Frontal cortex (tissue), 4 donors: Measurements from ENCODE around the gene MYL12A. TPM values are rescaled to one million over a fixed set of nuclear protein-coding genes. Genes with fewer than 3 reads are reported as not detected.

Experiments used
- DNase-seq, 2 donors: peaks; one replicate each; pipeline ENCODE4 v3.0.0; 2012; ENCODE audit warnings: low spot score in 2 of 2
- FAIRE-seq: peaks from 2 replicates; lab custom pipeline; 2012; peaks lifted over from hg19 to GRCh38; lab: Jason Lieb, UNC
- total RNA-seq: library from RNA; depleted of rRNA; stranded (reverse); fragments of >200 nt; gene quantifications from one replicate; pipeline ENCODE4 v1.2.3, GENCODE V29; 2014
- donor health status: control.
- donor health status: control.
- donor health status: control.

MYL12A gene
- total RNA-seq, 1 donor from 2014 or later, result 59.1 TPM

DNA sequence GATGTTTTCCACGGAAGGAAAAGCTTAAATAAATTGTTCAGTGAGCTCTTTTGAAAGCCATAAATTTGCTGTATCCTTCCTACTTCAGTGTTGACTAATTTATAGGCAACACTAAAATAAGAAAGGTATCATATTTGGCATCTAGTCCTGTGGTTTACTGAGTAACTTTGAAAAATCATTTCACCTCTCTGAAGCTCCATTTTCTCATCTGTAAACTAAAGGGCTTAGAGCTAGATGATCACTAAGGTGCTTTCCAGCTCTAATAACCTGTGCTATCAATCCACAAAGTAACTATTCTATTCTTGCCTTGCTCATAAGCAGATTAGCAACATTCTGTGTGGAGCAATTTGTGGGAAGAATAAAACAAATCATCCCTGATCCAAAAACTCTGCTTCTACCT, 24.2 kb upstream of the MYL12A start:
- FAIRE-seq (no peak), DNase-seq (no peak)

DNA sequence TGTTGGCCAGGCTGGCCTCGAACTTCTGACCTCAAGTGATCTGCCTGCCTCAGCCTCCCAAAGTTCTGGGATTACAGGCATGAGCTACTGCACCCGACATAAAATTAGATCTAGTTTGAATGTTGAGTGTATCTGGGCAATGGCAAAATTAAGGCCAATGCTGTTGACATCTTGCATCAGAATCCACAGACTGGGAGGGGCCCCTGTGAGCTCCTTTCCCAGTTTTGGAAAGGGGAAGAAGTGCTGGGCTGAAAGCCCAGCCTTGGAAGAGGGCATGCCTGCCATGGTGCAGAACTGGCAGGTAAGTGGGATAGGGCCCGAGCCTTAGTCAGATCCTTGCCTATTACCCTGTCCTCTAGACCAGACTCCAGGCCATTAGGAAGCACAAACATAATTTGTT, 23.4 kb upstream of the MYL12A start:
- FAIRE-seq (no peak), DNase-seq (no peak)

GRCh38 chr18:3225588-3225987, 22.0 kb upstream of the MYL12A start:
- FAIRE-seq (no peak), DNase-seq (no peak)

GRCh38 chr18:3226048-3226447, 21.6 kb upstream of the MYL12A start:
- no peak for DNase-seq
- no peak for FAIRE-seq

DNA sequence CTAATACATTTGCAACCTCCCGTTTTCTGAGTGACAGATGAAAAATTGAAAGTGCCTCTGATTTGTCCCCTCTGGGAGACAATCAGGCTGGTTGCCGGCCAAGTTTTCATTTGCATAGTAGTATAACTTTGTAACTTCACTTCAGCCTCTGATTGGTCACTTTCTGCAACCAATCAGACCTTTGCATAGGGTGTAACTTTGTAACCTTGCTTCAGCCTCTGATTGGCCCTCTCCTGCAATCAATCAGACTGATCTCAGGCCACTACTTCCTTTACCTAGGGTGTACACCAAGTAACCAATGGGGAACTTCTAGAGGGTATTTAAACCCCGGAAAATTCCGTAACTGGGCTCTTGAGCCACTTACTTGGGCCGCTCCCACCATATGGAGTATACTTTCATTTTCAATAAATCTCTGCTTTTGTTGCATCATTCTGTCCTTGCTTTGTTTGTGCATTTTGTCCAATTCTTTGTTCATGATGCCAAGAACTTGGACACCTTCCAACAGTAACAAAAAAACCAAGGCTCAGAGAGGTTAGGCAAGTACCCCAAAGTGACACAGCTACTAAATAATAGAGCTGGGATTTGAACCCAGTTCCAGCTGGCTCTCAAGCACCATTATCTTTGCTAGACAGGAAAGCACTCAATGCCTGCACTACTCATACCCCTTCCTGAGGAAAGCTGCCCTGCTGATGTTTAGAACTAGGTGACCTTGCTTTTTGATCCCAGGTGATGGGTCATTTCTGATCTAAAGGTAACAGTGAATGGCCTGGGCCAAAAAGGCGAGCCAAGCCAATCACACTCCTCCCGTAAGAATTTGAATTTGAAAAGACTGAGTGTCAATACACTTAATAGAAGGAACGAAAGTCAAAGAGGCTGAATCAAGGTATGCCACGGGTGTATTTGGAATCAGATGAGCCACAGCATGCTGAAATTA, 16.9 kb upstream of the MYL12A start:
- no peak for DNase-seq
- no peak for FAIRE-seq

- FAIRE-seq, result no peak
Observed at GRCh38 chr18:3233004-3233403, 14.6 kb upstream of the MYL12A start.

DNA sequence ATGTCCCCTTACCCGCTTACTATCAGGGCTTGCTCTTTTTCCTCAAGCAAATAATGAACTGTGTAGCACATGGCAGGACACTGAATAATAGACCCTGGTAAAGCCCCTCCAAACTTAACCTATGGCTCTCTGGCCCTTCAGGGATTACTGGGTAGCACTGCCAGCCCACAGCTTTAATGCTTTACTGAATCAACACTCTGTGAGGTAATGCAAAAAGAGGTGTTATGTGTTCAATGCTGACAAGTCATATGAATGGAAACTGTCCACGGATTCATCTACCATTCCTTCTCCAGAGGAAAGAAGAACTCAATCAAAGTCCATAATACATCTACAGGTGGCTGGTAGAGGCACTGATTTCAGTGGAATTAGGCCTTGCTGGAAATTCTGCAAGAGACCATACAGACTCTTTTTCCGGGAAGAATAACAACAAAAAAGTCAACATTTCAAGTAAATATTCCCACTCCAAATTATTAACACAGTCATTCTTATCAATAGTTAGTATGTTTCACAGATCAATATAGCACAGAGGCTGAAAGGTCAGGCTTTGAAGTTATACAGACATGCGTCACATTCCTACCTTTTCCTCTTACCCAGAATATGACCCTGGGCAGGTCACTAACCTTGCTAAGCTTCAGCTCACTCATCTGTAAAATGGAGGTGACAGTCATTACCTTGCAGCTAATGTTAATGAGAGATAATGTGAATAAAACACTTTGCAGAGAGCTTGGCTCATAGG, 14.0 kb upstream of the MYL12A start:
- no peak for DNase-seq
- no peak for FAIRE-seq

More at GRCh38 chr18:3233004-3233403, 14.6 kb upstream of the MYL12A start:
- DNase-seq, result no peak

DNA sequence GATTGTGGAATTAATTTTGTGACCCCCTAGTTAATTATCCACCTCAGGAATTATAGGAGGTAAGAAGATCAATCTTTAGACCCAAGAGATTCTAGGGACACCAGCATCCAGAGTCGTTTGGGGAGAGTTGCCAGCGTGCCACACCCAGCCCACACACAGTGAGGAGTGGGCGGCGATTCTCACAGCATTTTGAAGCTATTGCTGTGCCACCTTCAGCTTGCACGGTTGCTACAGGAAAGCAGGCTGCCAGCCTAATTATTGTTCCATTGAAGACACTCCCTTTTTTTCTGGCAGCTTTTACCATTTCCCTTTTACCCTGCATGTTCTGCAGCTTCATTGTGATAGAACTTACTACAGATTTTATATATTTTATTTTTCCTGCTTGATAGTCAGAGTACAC, 13.1 kb upstream of the MYL12A start:
- no peak for FAIRE-seq

GRCh38 chr18:3235846-3236245, 11.8 kb upstream of the MYL12A start:
- FAIRE-seq (no peak), DNase-seq (no peak)

More for the DNA sequence above, 13.1 kb upstream of the MYL12A start:
- no peak for DNase-seq

DNA sequence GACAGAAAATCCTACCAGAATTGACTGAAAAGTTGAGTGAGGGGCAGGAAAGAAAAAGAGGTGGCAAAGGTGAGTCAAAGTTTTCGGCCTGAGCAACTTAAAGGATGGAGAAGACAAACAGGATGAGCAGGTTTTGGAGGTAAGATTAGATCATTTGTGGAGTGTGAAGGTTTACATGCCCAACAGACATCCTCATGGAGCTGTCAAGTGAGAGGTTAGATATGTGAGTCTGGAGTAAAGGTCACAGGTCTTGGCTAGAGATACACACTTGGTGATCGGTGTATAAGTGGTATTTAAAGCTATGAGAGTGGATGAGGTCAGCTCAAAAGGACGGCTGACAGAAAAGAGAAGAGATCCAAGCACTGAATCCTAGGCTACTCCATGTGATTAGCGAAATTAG, 11.1 kb upstream of the MYL12A start:
- FAIRE-seq, result no peak
- no peak for DNase-seq

GRCh38 chr18:3238742-3239141, 8.9 kb upstream of the MYL12A start:
- DNase-seq, result no peak
- FAIRE-seq, result no peak

GRCh38 chr18:3245185-3245564, 2.4 kb upstream of the MYL12A start:
- DNase-seq (no peak), FAIRE-seq (no peak)

GRCh38 chr18:3245853-3246634, 1.6 kb upstream of the MYL12A start:
- DNase-seq, result peak; percentile 68 to 72
- no peak for FAIRE-seq

- DNase-seq (no peak), FAIRE-seq (no peak)
Observed at GRCh38 chr18:3246635-3247239, 864 bp upstream of the MYL12A start.

- FAIRE-seq (no peak), DNase-seq (no peak)
Observed at GRCh38 chr18:3248062-3248657, 559 bp downstream of the MYL12A start.

- FAIRE-seq (no peak), DNase-seq (no peak)
Observed at GRCh38 chr18:3248658-3249359, 1.2 kb downstream of the MYL12A start.

GRCh38 chr18:3250237-3251107, 2.9 kb downstream of the MYL12A start:
- FAIRE-seq (no peak), DNase-seq (no peak)
